ENCODE data around the gene CLHC1.
"Not testable (repeated sequence)": the region's sequence is repeated elsewhere in the genome, so short reads cannot be mapped to it uniquely, and the experiment has no call there.

Gene CLHC1

DNA sequence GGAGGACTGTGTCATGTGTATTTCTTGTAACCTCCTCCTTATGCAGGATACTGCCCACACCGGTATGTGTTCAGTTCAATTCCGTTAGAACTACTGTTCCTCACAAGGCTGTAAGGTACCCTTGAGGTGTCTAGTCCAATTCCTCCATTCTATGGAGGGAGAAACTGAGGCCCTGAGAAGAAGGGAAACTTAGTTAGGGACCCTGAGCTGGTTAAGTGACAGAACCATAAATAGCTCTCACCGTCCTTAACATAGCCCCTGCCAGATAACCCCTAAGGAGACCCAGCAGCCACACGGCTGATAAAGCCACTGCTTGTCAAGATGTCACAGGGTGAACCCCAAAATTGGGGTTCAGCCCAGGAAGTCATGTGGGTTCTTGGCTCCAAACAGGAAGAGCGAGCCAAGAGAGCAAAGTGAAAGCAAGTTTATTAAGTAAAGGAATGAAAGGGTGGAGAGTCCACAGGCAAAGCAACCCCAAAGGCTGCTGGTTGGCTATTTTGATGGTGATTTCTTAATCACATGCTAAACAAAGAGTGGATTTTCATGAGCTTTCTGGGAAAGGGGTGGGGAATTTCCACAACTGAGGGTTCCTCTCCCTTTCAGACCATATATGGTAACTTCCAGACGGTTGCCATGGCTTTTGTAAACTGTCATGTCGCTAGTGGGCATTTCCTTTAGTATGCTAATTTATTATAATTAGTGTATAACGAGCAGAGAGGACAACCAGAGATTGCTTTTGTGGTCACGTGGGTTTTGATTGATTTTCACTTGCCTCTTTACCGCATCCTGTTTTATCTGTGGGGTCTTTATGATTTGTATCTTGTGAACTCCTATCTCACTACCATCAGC, 98.4 kb downstream of the CLHC1 start:
- DNase-seq: no peak

DNA sequence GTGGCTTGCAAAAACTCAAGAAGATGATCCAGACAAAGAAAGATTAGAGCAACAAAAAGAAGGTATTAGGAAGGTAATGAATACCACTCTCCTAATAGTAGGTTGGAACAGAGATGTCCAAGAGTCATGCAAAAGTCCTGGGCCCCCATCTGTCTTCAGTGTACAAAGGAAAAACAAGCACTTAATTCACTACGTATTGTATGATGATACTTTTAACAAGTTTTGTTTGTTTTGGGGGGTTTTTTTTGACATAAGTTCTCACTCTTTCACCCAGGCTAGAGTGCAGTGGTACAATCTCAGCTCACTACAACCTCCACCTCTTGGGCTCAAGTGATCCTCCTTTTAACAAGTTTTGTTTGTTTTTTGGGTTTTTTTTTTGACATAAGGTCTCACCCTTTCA, 101.2 kb downstream of the CLHC1 start:
- no peak for DNase-seq

DNA sequence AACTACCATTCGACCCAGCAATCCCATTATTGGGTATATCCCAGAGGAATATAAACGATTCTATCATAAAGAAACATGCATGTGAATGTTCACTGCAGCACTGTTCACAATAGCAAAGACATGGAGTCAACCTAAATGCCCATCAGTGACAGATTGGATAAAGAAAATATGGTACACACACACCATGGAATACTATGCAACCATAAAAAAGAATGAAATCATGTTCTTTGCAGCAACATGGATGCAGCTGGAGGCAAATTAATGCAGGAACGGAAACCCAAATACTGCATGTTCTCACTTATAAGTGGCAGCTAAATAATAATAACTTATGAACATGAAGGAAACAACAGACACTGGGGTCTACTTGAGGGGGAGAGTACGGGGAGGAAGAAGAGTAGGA, 105.5 kb downstream of the CLHC1 start:
- not testable (repeated sequence) for DNase-seq

Measured in right hindlimb (tissue), 1 donor.